A549 (cell line): Measurements from ENCODE around the gene OPCML.

Experiments
- HOXA7 ChIP-seq: fragments of 250-450 bp; sonication (Bioruptor Pico); IDR thresholded peaks from 2 replicates; pipeline ENCODE4 v1.5.0; 2020; ENCODE audit warnings: mild to moderate bottlenecking, moderate library complexity
- MYC ChIP-seq: IDR thresholded peaks from 2 replicates; pipeline ENCODE4 v1.6.1; 2012; ENCODE audit warnings: mild to moderate bottlenecking, inconsistent platforms, low read length, improper control_type of control experiment, borderline replicate concordance
- NFE2L2 ChIP-seq: fragments of 150-350 bp; conservative IDR thresholded peaks from 2 replicates; pipeline ENCODE4 v1.6.1; 2014; ENCODE audit warnings: low read length
- POLR2A ChIP-seq: IDR thresholded peaks from 2 replicates; pipeline ENCODE4 v1.6.1; 2012; ENCODE audit warnings: mild to moderate bottlenecking, low read length
- TFCP2L1 ChIP-seq: fragments of 250-450 bp; sonication (Bioruptor Pico); IDR thresholded peaks from 2 replicates; pipeline ENCODE4 v1.5.0; 2021; ENCODE audit warnings: mild to moderate bottlenecking
- TF ChIP-seq, protein P1 (sequence below): fragments of >200 bp; sonication (Bioruptor Twin); formaldehyde crosslinking; IDR thresholded peaks from 3 replicates; pipeline ENCODE4 v1.5.1; 2016

DNA sequence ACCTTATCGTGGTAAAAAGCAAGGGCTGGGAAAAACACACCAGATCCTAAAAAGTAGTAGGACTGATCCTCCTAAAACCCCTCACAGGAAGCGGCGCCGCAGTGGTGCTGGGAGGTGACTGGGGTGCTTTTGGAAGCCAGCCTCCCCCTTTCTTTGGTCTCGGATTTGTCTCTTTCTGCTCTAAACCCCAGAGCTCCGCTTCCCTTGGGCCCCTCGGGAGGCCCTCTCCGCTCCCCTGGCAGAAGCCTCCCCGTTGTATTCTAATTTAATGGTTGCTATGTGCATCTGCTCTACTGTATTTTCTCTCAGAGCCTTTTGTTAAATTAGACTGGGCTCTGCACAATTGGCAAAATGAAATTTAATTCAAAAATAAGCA, 587.7 kb downstream of the OPCML start:
- TF ChIP-seq MYC, result no peak
- TF ChIP-seq HOXA7, result no peak
- TF ChIP-seq TFCP2L1 (CRISPR knock-in tag), result no peak
- TF ChIP-seq, protein P1, sequence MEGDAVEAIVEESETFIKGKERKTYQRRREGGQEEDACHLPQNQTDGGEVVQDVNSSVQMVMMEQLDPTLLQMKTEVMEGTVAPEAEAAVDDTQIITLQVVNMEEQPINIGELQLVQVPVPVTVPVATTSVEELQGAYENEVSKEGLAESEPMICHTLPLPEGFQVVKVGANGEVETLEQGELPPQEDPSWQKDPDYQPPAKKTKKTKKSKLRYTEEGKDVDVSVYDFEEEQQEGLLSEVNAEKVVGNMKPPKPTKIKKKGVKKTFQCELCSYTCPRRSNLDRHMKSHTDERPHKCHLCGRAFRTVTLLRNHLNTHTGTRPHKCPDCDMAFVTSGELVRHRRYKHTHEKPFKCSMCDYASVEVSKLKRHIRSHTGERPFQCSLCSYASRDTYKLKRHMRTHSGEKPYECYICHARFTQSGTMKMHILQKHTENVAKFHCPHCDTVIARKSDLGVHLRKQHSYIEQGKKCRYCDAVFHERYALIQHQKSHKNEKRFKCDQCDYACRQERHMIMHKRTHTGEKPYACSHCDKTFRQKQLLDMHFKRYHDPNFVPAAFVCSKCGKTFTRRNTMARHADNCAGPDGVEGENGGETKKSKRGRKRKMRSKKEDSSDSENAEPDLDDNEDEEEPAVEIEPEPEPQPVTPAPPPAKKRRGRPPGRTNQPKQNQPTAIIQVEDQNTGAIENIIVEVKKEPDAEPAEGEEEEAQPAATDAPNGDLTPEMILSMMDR, result no peak
- no peak for TF ChIP-seq POLR2A
- no peak for TF ChIP-seq NFE2L2
